Hippocampal formation (tissue), 2 donors: ENCODE data around the gene RBM20.
A peak's percentile ranks its signal among the peaks of the same experiment; 100 is the strongest.

Experiments used
- DNase-seq, 2 donors: peaks; one replicate each; lab custom pipeline; 2025; lab: John Stamatoyannopoulos, UW

RBM20 gene

DNA sequence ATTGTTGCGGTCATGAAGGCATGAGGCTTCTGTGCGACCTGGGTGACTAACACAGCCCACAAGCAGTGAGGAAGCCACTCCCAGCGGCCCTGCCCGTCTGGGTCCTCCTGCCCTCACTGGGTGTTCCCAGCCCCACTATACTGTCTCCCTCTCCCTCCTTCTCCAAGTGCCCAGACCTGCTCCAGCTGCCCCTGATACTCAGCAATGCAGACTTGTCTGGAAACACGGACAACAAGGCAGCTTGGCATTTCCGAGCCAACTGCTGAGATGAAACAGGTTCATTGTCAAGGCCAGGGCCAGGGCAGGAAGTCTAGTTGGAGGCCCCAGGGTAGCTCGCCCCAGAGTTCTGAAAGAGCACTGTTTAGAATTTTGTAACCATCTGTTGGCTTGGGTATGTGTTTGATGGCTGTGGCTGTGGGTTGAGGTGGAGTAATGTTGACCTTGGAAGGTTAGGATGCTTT is 95.7 kb downstream of the RBM20 start:
- DNase-seq = no peak

DNA sequence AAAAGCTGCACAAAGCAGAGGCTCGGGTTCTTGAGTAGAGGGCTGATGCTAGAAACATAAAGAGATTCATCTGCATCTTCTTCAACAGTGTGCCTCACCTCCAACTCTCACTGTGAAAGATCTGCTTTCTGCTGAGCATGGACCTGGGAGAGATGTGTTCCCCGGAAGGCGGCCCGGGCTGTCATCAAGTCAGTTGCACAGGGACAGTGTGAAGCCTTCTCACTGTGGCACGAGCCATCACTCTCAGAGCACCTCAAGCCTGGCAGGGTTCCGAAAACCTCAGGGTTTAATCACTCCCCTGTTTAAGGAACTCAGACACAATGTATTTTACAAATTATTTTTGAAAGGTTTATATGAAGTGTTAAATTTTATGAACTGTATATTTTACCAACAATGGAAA is 98.7 kb downstream of the RBM20 start:
- no peak for DNase-seq

DNA sequence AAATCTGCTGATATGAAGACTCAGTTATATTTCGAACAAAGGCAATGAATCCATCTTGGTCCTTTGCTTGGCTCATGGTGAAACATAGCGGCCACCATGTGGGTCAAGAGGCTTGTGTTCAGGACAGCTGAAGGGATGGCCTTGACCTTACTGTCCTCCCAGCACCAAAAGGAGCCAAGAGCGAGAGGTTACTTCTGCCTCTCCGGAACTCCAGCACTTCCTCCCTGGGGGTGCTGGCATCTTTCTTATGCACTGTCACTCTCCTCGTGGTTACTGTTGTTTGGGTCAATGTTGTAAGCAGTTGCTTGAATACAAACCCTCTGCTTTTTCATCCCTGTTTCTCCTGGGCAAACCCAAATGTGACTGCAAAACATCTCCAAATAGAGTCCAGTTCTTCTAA is 100.6 kb downstream of the RBM20 start:
- DNase-seq = no peak

GRCh38 chr10:110746254-110746826 is 102.2 kb downstream of the RBM20 start:
- peak; percentile 43 to 62 for DNase-seq

DNA sequence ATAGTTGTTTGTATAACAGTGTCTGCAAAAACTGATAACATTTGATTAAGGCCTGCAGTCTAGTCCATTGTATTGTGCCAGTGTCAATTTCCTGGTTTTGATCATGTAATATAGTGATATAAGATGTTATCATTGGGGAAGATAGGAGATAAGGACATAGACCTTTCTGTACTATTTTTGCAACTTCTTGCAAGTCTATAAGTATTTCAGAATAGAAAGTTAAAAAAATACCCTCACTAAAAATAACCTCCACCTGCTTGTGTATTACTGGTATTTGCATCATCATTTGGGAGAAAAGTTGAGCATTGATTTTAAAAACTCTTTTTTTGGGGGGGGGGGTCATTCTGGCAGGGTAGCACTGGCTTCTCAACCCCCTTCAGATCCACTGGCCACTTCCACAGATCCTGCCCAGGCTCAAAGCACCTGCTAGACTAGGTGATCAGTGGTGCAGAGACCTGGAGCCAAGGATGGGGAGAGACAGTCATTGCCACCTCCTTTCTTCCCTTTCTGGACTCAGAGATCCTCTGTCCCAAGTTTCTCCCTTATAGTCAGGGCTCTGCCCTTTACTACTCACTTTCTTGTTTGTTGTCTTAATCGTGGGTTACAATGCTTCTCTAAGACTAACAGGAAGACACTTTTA is 103.0 kb downstream of the RBM20 start:
- DNase-seq = no peak

DNA sequence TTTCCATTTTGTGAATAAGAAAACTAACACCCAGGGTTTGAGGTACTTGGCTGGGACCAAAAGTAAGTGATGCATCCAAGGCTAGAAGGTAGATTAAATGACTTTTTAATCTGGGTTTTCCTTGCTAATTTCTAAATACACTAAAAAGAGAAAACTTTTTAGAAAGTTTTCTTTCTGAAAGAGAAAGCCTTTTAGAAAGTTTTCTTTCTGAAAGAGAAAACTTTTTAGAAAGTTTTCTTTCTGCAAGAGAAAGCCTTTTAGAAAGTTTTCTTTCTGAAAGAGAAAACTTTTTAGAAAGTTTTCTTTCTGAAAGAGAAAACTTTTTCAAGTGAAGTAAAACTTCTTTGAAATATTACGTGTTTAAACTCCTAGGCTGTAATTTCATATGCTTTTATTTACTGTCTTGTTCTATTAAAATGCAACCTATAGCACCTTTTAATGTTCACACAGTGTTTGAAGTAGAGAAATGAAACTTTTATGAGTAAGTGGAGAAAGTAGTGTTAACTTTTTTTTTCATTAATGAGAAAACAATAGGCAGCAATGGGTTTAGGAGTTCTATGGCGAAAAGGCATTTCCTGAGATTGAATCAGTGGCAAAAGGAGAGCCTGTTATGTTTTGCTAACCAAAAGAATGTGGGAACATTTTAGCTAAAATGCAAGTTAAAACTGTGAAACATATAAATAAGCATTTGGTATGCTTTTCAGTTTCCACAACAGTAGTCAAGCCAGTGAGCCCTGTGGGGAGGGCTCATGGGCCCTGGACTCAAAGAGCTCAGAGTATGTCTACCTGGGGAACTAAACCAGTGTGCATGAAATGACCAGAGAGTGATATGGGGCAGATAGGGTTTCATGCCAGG is 103.7 kb downstream of the RBM20 start:
- no peak for DNase-seq

- DNase-seq = no peak
These were observed 104.8 kb downstream of the RBM20 start for GRCh38 chr10:110748970-110749369.

GRCh38 chr10:110750931-110751330 is 106.8 kb downstream of the RBM20 start:
- no peak for DNase-seq

DNA sequence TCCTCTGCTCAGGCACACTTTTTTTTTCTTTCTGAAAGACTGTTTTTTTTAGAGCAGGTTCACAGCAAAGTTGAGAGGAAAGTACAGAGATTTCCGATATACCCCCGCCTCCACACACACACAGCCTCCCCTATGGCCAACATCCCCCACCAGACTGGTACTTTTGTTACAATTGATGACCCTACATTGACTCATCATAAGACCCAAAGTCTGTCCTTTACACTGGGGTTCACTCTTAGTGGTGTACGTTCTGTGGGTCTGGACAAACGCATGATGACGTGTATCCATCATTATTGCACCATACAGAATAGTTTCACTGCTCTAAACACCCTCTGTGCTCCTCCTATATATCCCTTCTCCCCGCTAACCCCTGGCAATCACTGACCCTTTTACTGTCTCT is 107.7 kb downstream of the RBM20 start:
- DNase-seq = no peak

- no peak for DNase-seq
These were observed 109.3 kb downstream of the RBM20 start for GRCh38 chr10:110753462-110753861.

DNA sequence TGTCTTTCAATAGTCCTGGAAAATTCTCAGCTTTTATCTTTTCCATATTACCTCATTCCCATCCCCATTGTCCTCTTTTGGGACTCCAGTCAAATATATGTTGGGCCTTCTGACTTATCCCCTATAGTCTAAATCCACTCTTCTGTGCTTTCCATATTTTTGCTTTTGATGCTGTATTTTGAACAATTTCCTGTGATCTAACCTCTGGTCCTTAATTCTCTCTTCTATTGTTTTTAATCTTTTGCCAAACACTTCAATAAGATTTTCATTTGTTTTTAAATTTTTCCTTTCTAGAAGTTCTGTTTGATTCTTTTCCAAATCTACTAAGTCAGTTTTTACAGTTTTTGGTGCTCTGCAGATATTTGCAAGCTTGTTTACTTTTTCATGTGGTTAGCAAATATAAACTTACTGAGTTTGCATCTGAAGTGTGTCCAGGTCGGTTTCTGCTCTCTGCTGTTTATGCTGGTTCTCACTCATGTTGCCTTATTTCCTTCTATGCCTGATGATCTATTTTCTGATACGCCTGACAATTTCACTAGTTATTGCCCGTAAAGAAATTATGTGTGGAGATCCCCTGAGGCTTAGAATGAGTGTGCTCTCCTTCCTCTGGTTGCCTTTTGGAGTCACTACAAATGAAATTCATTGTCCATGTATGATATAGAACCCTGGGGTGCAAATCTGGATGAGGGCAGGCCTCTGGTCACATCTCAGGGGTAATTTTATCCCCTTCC is 110.4 kb downstream of the RBM20 start:
- DNase-seq = no peak

- no peak for DNase-seq
These were observed 111.6 kb downstream of the RBM20 start for GRCh38 chr10:110755781-110756180.

- DNase-seq = peak in 1 of 2 donors; percentile 17
These were observed 112.7 kb downstream of the RBM20 start for GRCh38 chr10:110756876-110757275.

GRCh38 chr10:110757586-110757985 is 113.5 kb downstream of the RBM20 start:
- DNase-seq = no peak

DNA sequence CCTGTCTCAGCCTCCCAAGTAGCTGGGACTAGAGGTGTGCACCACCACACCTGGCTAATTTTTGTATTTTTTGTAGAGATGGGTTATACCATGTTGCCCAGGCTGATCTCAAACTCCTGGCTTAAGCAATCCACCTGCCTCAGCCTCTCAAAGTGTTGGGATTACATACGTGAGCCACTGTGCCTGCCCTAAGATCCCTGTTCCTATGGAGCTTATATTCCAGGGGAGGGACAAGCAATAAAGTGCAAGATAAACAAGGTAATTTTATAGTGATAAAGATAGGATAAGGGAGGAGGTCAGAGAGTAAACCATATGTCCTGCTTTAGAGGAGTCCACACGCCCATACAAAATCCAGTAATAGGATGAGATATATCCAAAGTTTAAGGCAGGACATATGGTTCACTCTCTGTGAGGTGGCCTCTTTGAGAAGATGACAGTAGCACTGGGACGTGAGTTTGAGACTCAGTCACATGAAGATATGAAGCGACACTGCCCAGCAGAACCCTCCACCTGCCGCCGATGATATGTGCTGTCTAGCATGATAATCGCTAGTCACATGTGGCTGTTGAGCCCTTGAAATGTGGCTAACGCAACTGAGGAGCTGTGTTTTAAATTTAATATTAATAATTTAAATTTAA is 114.1 kb downstream of the RBM20 start:
- DNase-seq = no peak

DNA sequence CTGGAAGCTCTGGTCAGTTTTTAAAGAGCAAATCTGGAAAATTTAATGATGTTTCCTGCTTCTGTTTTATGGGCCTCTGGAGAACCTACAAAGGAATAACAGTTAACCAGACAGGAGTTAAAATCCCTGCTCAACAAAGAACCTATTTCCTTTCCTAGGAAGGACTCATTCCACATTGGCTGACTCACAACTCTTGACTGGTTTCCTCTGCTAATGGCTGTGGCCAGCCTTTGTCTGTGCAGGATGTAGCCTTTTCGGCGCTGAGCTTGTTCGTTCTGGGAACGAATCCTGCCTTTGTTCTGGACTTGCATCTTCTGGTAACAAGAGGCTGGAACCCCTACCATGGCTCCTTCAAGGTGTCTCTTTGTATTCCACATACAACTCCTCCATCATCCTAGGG is 114.8 kb downstream of the RBM20 start:
- no peak for DNase-seq

DNA sequence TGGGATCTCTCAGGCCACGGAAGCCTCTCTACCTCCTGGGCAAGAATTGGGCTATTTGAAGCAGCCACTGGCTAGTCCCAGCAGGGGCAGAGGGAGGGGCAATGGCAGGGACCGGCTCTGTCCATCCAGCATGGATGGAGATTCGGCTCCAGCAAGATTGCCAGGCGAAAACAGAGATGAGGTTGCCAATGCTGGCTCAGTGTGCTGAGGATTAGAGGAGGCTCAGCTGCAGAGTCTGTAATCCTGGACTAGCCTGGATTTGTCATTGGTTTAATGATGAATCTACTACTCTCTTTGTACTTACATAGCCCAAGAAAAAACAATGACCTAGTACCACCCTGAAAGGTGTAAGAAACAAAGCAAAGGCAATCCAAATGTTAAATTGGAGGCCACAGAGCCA is 115.4 kb downstream of the RBM20 start:
- no peak for DNase-seq

GRCh38 chr10:110762109-110762848 is 118.1 kb downstream of the RBM20 start:
- DNase-seq = no peak

GRCh38 chr10:110762849-110763211 is 118.7 kb downstream of the RBM20 start:
- no peak for DNase-seq

GRCh38 chr10:110764378-110764777 is 120.2 kb downstream of the RBM20 start:
- no peak for DNase-seq
